Muscle of leg (tissue), 11 donors: ENCODE measurements around the gene COL4A1. TPM values are rescaled to one million over a fixed set of nuclear protein-coding genes. Genes with fewer than 3 reads are reported as not detected.
A peak's percentile ranks its signal among the peaks of the same experiment; 100 is the strongest.

Experiments
- DNase-seq: peaks from one replicate; pipeline ENCODE4 v3.0.0; 2013
- H3K27ac ChIP-seq: one replicate; pipeline ENCODE4 v1.5.1; 2013; ENCODE audit warnings: mild to moderate bottlenecking, low read length, control low read depth
- H3K27me3 ChIP-seq: one replicate; pipeline ENCODE4 v1.6.1; 2013; ENCODE audit warnings: low read length; ENCODE audit not compliant: control insufficient read depth, insufficient read depth
- H3K36me3 ChIP-seq: one replicate; pipeline ENCODE4 v1.6.1; 2013; ENCODE audit warnings: low read length; ENCODE audit not compliant: control insufficient read depth, insufficient read depth
- H3K4me1 ChIP-seq: one replicate; pipeline ENCODE4 v1.6.1; 2013; ENCODE audit warnings: low read length; ENCODE audit not compliant: control insufficient read depth, insufficient read depth
- H3K4me3 ChIP-seq: one replicate; pipeline ENCODE4 v1.5.1; 2013; ENCODE audit warnings: low read length, control low read depth
- H3K9me3 ChIP-seq: replicated peaks from 2 replicates; pipeline ENCODE4 v1.6.1; 2013; ENCODE audit warnings: low read depth, low read length; ENCODE audit not compliant: control insufficient read depth
- WGBS: methylation state at CpG from one replicate; pipeline ENCODE4 v1.1.5; 2013; ENCODE audit warnings: missing lambda C conversion rate; ENCODE audit not compliant: insufficient coverage; 5-methylcytosine and 5-hydroxymethylcytosine counted together
- polyA plus RNA-seq, 8 donors: library from polyadenylated mRNA; unstranded; fragments of 120-200 nt; gene quantifications; one replicate each; pipeline versions ENCODE4 v1.2.1 to v1.2.3, GENCODE V29; 2013; ENCODE audit warnings: inconsistent platforms in 1 of 8, low replicate concordance in 1 of 8; ENCODE audit not compliant: insufficient read length in 8 of 8, insufficient read depth in 1 of 8
- total RNA-seq: library from RNA; stranded (reverse); fragments of 120-200 nt; gene quantifications from one replicate; pipeline ENCODE4 v1.2.4, GENCODE V29; 2013

Gene COL4A1
- total and polyA plus RNA-seq, 9 donors, result 583 to 861 (median 730) TPM

DNA sequence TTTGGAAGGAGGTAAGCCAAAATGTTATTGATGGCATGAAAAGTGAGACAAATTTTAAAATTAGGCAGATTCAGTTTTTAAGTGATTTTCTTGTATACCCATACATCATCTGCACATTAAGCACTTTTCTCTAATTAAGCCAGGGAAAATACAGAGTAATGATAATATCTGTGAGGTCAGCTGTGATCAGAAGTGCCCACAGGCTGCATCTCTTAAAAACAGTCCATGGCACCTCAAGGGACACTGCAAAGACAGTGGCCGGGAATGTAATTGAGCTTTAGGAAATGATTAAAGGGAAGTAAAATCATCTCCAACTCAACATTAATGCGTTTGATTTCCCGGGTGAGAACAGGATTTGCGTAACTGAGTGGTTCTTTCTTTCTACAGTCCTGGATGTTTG, 2.0 kb downstream of the COL4A1 start:
- H3K9me3 ChIP-seq, result no peaks in the 10 kb centered on the region
- peaks cover 18% of the 10 kb centered on the region for H3K36me3 ChIP-seq
- peak overlapping the region; percentile 93 for H3K27ac ChIP-seq
- H3K4me1 ChIP-seq, result peaks cover 39% of the 10 kb centered on the region
- WGBS, result 73% methylated on average over 3 of the region's 4 CpGs
- H3K4me3 ChIP-seq, result peak overlapping the region; percentile 88
- DNase-seq, result no peak
- H3K27me3 ChIP-seq, result no peaks in the 10 kb centered on the region

GRCh38 chr13:110304256-110304655, 2.7 kb downstream of the COL4A1 start:
- peak overlapping the region; percentile 93 for H3K27ac ChIP-seq
- H3K9me3 ChIP-seq, result no peaks in the 10 kb centered on the region
- peaks cover 12% of the 10 kb centered on the region for H3K36me3 ChIP-seq
- peak overlapping the region; percentile 88 for H3K4me3 ChIP-seq
- peak; percentile 63 for DNase-seq
- H3K4me1 ChIP-seq, result peaks cover 35% of the 10 kb centered on the region
- H3K27me3 ChIP-seq, result no peaks in the 10 kb centered on the region
- 50% methylated on average over 1 of the region's 4 CpGs for WGBS

GRCh38 chr13:110303644-110304043, 3.3 kb downstream of the COL4A1 start:
- Histone ChIP-seq H3K27me3 (no peaks in the 10 kb centered on the region), H3K27ac (no peak overlapping the region), H3K4me1 (peaks cover 37% of the 10 kb centered on the region), H3K4me3 (peak overlapping the region; percentile 2), H3K9me3 (no peaks in the 10 kb centered on the region), H3K36me3 (peaks cover 16% of the 10 kb centered on the region)
- WGBS, result 100% methylated on average over 2 of the region's 7 CpGs
- DNase-seq, result no peak

DNA sequence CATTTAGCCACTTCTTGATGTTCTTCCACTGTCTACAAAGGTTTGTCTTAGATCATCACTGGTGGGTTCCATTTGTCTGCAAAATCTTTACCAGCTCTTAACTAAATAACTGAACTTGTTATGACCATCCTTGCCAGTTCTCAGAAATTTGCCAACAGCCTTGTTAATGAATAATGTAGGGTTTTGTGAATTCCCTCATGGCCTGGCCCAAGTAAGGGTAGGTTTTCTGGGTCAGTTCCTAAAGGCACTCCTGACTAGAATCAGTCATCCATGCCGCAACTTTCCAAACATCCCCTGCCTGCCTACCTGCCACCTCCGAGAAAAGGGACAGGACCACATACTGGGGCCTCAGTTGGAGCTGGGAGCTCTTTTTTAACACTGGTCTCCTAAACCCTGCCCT, 4.0 kb downstream of the COL4A1 start:
- no peaks in the 10 kb centered on the region for H3K27me3 ChIP-seq
- no CpG with 5 or more reads among the region's 2 CpGs for WGBS
- H3K9me3 ChIP-seq, result no peaks in the 10 kb centered on the region
- H3K4me3 ChIP-seq, result no peak overlapping the region
- no peak overlapping the region for H3K27ac ChIP-seq
- peaks cover 16% of the 10 kb centered on the region for H3K36me3 ChIP-seq
- peaks cover 39% of the 10 kb centered on the region for H3K4me1 ChIP-seq
- DNase-seq, result no peak

DNA sequence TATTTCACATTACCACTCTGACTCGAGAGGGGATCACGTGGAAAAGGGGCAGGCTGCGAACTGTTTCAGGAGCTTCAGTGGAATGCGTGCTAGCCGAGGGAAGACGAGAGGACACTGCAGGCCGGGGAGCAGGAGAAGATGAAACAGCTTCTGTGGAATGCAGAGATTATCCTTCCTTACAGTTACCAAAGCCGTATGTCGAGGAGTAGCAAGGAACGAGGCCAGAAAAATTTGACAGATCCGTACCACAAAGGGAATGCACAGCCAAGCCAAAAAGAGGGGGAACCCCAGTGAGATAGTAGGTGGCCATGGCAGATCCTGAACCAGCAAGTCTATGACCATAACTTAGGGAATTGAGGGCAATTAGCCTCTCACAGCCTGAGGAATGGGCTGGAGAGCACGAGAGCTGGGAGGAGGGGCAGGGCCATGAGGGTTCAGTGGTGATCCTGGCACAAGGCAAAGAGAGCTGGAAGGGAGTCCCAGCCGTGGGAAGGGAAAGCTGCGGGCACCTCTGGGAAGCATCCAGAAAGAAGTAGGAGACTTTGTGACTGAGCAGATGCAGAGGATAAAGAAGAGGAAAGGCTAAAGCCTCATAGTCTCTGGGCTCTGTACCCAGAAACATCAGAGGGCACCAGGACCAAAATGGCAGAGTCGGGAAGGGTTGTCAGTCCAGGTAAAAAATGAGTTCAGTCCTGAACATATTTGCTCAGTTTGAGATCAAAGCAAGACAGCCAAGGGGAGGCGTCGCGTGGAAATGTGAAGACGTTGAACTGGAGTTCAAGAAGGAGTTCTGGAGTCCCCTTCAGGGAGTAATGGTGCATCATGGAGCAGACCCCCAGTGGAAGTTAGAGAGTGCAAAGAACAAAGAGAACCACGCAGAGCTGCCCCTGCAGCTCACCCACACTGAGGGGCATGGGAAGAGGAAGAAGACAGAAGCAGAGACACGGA, 5.1 kb downstream of the COL4A1 start:
- Histone ChIP-seq H3K36me3 (peaks cover 18% of the 10 kb centered on the region), H3K4me1 (peaks cover 41% of the 10 kb centered on the region), H3K9me3 (no peaks in the 10 kb centered on the region), H3K27me3 (no peaks in the 10 kb centered on the region), H3K4me3 (no peak overlapping the region), H3K27ac (peak overlapping the region; percentile 57)
- no peak for DNase-seq
- 67% methylated on average over 11 of the region's 21 CpGs for WGBS

- DNase-seq, result no peak
- Histone ChIP-seq H3K4me3 (no peak overlapping the region), H3K36me3 (peaks cover 19% of the 10 kb centered on the region), H3K4me1 (peaks cover 41% of the 10 kb centered on the region), H3K27ac (peak overlapping the region; percentile 57), H3K9me3 (no peaks in the 10 kb centered on the region), H3K27me3 (no peaks in the 10 kb centered on the region)
- 100% methylated on average over 1 of the region's 5 CpGs for WGBS
Observed at GRCh38 chr13:110301083-110301482, 5.9 kb downstream of the COL4A1 start.

- no peak for DNase-seq
- Histone ChIP-seq H3K27ac (peak overlapping the region; percentile 25), H3K4me3 (no peak overlapping the region), H3K9me3 (no peaks in the 10 kb centered on the region), H3K36me3 (peaks cover 19% of the 10 kb centered on the region), H3K4me1 (peaks cover 49% of the 10 kb centered on the region), H3K27me3 (no peaks in the 10 kb centered on the region)
- WGBS, result no CpG with 5 or more reads among the region's 3 CpGs
Observed at GRCh38 chr13:110300090-110300815, 6.7 kb downstream of the COL4A1 start.

GRCh38 chr13:110299283-110299840, 7.6 kb downstream of the COL4A1 start:
- Histone ChIP-seq H3K27ac (peak overlapping the region; percentile 66), H3K4me1 (peaks cover 45% of the 10 kb centered on the region), H3K4me3 (no peak overlapping the region), H3K36me3 (peaks cover 19% of the 10 kb centered on the region), H3K9me3 (no peaks in the 10 kb centered on the region), H3K27me3 (no peaks in the 10 kb centered on the region)
- no peak for DNase-seq
- WGBS, result 17% methylated on average over 2 of the region's 10 CpGs

DNA sequence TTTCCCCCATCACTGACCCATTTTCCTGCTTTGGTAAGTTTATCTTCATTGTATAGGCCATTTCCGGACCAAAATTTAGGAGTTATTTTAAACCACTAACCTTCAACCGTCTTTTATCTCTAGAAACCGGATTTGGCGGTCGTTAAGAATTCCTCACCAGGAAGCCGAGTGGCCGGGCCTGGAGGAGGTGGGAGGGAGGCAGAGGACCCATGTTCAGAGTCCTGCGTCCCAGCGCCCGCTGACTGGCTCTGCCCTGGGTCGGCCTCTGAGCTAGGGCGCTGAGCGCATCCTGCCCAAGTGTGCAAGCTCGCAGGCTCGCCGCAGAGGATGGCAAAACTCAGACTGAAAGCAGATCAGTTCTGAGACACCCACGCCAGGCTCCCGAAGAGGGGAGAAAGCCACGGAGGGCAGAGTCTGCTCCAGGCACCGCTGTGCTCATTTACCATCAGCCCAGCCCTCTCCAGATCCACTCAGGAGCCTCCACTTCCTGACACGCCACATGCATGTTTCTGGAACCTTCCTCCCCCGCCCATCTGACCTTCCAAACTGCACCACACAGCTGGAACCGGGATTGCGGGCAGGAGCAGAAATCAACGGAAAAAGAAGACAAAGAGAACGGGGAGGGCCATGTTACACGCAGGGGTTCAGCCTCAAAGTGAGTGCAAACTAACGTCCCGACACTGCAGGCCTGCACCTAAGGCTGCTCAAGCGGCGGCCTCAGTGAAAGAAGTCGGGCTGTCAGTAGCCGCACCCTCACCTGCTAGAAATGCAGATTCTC, 8.3 kb downstream of the COL4A1 start:
- no peak overlapping the region for H3K4me3 ChIP-seq
- 46% methylated on average over 19 of the region's 33 CpGs for WGBS
- H3K36me3 ChIP-seq, result peaks cover 18% of the 10 kb centered on the region
- H3K27ac ChIP-seq, result peak overlapping the region; percentile 66
- DNase-seq, result no peak
- H3K27me3 ChIP-seq, result no peaks in the 10 kb centered on the region
- H3K4me1 ChIP-seq, result peaks cover 47% of the 10 kb centered on the region
- H3K9me3 ChIP-seq, result no peaks in the 10 kb centered on the region
